ENCODE results near the gene FRS3.

FRS3 gene

DNA sequence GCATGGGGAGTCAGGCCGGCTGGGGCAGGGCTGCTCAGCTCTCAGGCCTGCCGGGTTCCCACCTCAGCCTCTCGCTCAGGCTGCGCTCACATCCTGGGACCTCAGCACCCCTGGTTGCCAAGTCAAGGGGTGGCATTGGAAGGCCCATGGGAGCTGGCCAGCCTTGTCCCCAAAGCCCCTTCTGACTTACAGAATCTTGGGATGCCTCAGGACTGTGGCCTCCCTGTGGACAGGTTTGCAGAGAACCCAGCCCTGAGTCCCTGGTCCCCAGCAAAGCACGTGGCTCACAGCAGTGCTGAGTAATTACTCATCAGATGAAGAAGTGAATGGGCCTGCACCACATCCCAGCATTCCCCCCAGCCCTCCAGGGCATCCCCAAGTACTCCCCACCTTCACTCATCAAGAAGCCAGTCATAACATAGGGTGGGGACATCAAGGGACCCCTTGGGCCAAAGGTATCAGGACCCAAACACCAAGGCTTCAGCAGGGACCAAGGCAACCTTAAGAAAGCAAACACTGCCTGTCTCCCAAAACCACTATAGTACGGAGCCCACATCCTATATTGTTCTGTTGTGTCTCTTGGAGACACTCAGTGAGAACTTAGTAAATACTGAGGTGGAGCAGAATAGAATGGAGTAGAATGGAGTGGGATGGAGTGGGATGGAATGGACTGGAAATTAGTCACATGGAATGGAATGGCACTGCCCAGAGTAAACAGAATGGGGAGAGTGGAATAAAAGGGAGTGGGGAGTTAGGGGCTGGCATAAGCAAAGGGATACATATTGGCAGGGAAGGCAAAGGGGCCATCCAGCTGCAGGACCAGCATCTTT, 36.1 kb downstream of the FRS3 start:
- no peaks in the 10 kb centered on the region for H3K4me1 ChIP-seq (ENCODE audit: control insufficient read depth in 5 of 5, insufficient read depth in 5 of 5, low read length in 5 of 5)

DNA sequence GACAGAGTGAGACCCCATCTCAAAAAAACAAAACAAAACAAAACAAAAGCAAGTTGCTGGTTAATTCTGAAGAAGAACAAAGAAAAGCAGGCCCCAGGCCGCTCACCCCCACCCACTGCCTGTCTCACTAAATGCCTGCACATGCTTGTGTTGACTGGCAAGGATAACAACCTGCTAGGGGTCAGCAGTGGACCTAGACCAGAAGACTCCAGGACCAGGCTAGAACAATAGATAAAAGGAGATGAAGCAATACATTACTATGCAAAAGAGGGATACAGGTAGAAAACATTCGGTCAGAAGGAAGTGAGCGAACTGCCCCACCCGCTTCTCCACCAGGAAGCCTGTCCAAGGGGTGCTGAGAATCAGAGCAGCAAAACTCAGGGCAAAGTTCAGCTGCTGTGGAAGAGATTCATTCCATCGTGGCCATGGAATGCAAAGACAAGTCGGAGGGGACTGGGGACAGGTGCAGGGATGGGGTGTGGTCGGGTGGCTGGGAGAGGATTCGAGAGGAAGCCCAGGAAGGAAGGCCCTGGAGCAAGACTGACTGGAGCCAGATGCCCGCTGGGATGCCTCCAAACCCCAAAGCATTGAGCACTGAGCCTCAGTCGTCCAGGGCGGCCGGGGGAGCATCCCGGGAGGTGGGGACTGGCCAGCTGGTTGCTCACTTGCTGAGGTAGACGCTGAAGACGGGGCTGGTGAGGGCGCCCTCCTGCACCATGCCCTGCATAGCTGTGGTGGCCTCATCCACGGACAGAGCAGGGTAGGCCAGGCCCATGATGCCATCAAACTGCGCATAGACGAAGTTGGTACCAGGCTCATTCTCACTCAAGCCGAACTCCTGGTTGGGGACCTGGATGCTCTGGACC, 37.8 kb downstream of the FRS3 start:
- Histone ChIP-seq H3K4me3 (ENCODE audit: low read depth in 1 of 5, low read length in 5 of 5) (no peak overlapping the region), H3K27ac (ENCODE audit: low read depth, low read length) (no peak overlapping the region), H3K4me1 (ENCODE audit: control insufficient read depth in 5 of 5, insufficient read depth in 5 of 5, low read length in 5 of 5) (no peaks in the 10 kb centered on the region), H3K9ac (ENCODE audit: low read length in 5 of 5) (no peak overlapping the region), H3K9me3 (ENCODE audit: control insufficient read depth in 5 of 5, low read length in 5 of 5) (no peaks in the 10 kb centered on the region), H3K27me3 (ENCODE audit: control insufficient read depth in 5 of 5, insufficient read depth in 4 of 5, low read length in 5 of 5) (peaks cover 0 to 6% (median 0%) of the 10 kb centered on the region in 5 donors), H3K36me3 (ENCODE audit: control insufficient read depth in 5 of 5, insufficient read depth in 5 of 5, low read length in 5 of 5) (no peaks in the 10 kb centered on the region)

More for the DNA sequence above, 36.1 kb downstream of the FRS3 start:
- no peak overlapping the region for H3K27ac ChIP-seq (ENCODE audit: low read depth, low read length)
- H3K27me3 ChIP-seq (ENCODE audit: control insufficient read depth in 5 of 5, insufficient read depth in 4 of 5, low read length in 5 of 5): peaks cover 0 to 6% (median 0%) of the 10 kb centered on the region in 5 donors
- H3K9ac ChIP-seq (ENCODE audit: low read length in 5 of 5): no peak overlapping the region
- no peak overlapping the region for H3K4me3 ChIP-seq (ENCODE audit: low read depth in 1 of 5, low read length in 5 of 5)
- no peaks in the 10 kb centered on the region for H3K36me3 ChIP-seq (ENCODE audit: control insufficient read depth in 5 of 5, insufficient read depth in 5 of 5, low read length in 5 of 5)
- H3K9me3 ChIP-seq (ENCODE audit: control insufficient read depth in 5 of 5, low read length in 5 of 5): no peaks in the 10 kb centered on the region

DNA sequence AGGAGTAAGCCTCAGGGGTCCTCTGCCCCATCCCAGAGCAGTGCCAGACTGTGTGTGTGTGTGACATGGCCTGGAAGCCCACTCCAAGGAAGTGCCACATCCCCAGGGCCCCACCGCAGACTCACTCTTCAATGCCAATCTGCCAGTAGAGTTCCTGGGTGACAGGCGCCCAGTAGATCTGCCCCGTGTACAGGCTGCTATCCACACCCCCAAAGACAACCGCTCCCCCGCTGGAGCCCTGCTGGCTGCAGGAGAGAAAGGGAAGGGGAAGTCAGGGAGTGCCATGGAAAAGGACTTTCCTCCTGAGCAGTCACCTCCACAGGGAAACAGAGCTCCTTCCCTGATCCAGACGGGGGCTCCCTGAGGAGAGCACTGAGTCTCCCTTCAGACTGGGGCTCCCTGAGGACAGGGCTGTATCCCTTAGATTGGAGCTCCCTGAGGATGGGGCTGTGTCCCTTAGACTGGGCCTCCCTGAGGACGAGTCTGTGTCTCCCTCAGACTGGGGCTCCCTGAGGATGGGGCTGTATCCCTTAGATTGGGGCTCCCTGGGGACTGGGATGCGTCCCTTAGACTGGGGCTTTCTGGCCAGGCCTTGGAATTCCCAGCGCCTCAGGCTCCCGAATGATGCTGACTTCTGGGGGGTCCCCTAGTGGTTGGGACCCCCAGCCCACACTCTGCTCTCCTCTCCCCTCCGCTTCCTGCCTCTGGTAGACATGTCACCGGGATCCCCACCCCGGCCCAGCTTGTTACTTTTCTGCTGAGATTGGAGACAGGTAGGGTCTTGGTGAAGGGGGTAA, 39.1 kb downstream of the FRS3 start:
- H3K27ac ChIP-seq (ENCODE audit: low read depth, low read length): no peak overlapping the region
- no peaks in the 10 kb centered on the region for H3K9me3 ChIP-seq (ENCODE audit: control insufficient read depth in 5 of 5, low read length in 5 of 5)
- peaks cover 0 to 5% (median 4%) of the 10 kb centered on the region in 5 donors for H3K4me1 ChIP-seq (ENCODE audit: control insufficient read depth in 5 of 5, insufficient read depth in 5 of 5, low read length in 5 of 5)
- no peak overlapping the region for H3K9ac ChIP-seq (ENCODE audit: low read length in 5 of 5)
- no peaks in the 10 kb centered on the region for H3K36me3 ChIP-seq (ENCODE audit: control insufficient read depth in 5 of 5, insufficient read depth in 5 of 5, low read length in 5 of 5)
- H3K4me3 ChIP-seq (ENCODE audit: low read depth in 1 of 5, low read length in 5 of 5): no peak overlapping the region
- peaks cover 0 to 6% (median 0%) of the 10 kb centered on the region in 5 donors for H3K27me3 ChIP-seq (ENCODE audit: control insufficient read depth in 5 of 5, insufficient read depth in 4 of 5, low read length in 5 of 5)

DNA sequence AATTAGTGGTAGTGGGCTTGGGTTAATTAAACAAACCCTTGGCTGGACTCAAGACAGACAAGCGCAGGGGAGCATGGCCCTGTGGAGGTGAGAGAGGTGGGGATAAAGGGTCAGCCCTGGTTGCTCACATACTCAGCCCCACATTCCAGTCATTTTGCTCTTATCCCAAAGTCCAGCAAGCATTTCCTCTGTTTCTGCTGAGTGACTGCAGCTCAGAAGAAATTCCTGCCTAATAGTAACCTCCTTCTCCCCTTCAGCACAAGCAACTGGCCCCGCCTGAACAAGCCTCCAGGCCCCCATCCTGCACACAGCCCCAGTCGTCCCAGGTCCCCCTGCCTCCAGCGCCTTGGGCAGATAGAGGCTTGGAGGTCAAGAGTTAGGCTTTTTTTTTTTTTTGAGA, 40.7 kb downstream of the FRS3 start:
- H3K36me3 ChIP-seq (ENCODE audit: control insufficient read depth in 5 of 5, insufficient read depth in 5 of 5, low read length in 5 of 5): no peaks in the 10 kb centered on the region
- no peak overlapping the region for H3K27ac ChIP-seq (ENCODE audit: low read depth, low read length)
- peaks cover 0 to 6% (median 0%) of the 10 kb centered on the region in 5 donors for H3K27me3 ChIP-seq (ENCODE audit: control insufficient read depth in 5 of 5, insufficient read depth in 4 of 5, low read length in 5 of 5)
- H3K4me3 ChIP-seq (ENCODE audit: low read depth in 1 of 5, low read length in 5 of 5): no peak overlapping the region
- H3K9ac ChIP-seq (ENCODE audit: low read length in 5 of 5): no peak overlapping the region
- H3K4me1 ChIP-seq (ENCODE audit: control insufficient read depth in 5 of 5, insufficient read depth in 5 of 5, low read length in 5 of 5): peaks cover 0 to 7% (median 4%) of the 10 kb centered on the region in 5 donors
- no peaks in the 10 kb centered on the region for H3K9me3 ChIP-seq (ENCODE audit: control insufficient read depth in 5 of 5, low read length in 5 of 5)

DNA sequence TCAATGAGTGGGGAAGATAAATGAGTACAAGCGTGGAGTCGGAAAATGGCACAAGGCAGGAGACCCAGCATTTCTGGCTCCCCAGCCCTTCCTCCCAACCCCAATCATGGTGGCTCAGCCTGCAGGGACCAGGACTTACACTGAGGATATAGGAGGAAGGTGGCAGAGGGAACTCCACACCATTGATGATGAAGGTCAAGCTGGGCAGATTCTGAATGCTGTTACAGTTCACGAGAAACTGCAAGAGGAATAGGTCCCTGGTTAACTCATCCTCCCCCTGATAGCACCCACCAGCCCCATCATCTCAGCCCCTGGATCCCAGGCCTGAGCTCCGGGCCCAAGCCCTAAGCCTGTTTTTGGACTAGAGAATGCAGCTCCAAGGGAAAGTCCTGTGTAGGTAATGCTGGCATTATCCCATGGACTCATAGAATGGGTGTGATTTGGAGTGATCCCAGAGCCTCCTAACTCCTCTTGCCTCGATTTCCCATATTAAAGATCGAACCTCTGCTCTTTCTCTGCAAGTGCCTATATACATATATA, 42.0 kb downstream of the FRS3 start:
- no peak overlapping the region for H3K4me3 ChIP-seq (ENCODE audit: low read depth in 1 of 5, low read length in 5 of 5)
- H3K9me3 ChIP-seq (ENCODE audit: control insufficient read depth in 5 of 5, low read length in 5 of 5): no peaks in the 10 kb centered on the region
- peaks cover 0 to 20% (median 18%) of the 10 kb centered on the region in 5 donors for H3K4me1 ChIP-seq (ENCODE audit: control insufficient read depth in 5 of 5, insufficient read depth in 5 of 5, low read length in 5 of 5)
- no peak overlapping the region for H3K9ac ChIP-seq (ENCODE audit: low read length in 5 of 5)
- no peaks in the 10 kb centered on the region for H3K36me3 ChIP-seq (ENCODE audit: control insufficient read depth in 5 of 5, insufficient read depth in 5 of 5, low read length in 5 of 5)
- H3K27me3 ChIP-seq (ENCODE audit: control insufficient read depth in 5 of 5, insufficient read depth in 4 of 5, low read length in 5 of 5): peaks cover 0 to 6% (median 0%) of the 10 kb centered on the region in 5 donors
- H3K27ac ChIP-seq (ENCODE audit: low read depth, low read length): no peak overlapping the region

DNA sequence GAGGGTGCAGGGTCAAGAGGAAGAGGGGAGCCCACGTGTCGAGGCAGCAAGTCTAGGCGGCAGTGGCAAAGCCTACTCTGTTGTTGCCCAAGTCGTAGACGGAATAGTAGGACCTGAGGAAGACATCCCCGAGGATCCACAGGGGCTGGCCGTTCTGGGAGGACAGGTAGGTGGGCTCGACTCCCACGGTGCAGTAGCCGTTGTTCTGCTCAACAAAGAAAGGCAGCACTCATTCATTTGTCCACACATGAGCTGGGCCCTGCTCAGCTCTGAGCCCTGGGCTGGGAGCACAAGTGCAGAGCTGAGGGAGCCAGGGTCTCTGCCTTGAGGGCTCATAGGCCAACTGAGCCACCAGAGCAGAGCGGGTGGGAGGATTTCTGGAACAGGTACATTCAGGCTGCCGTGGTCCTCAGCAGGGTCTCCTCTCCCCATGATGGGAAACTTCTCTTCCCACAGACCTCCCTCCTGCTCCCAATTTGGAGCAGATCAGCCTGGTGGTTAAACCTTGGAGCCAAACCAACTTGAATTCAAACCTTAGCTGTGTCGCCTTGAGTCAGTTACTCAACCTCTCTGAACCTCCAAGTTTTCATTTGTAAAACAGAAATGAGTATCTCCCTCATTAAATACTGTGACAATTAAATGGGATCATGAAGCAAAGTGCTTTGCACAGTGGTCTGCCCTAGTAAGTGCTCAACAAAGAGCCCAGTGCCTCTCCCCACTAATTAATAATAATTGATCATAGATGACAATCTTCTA, 42.7 kb downstream of the FRS3 start:
- Histone ChIP-seq H3K9me3 (ENCODE audit: control insufficient read depth in 5 of 5, low read length in 5 of 5) (no peaks in the 10 kb centered on the region), H3K4me1 (ENCODE audit: control insufficient read depth in 5 of 5, insufficient read depth in 5 of 5, low read length in 5 of 5) (peaks cover 0 to 23% (median 22%) of the 10 kb centered on the region in 5 donors), H3K27me3 (ENCODE audit: control insufficient read depth in 5 of 5, insufficient read depth in 4 of 5, low read length in 5 of 5) (peaks cover 0 to 6% (median 0%) of the 10 kb centered on the region in 5 donors), H3K9ac (ENCODE audit: low read length in 5 of 5) (no peak overlapping the region), H3K4me3 (ENCODE audit: low read depth in 1 of 5, low read length in 5 of 5) (no peak overlapping the region), H3K27ac (ENCODE audit: low read depth, low read length) (no peak overlapping the region), H3K36me3 (ENCODE audit: control insufficient read depth in 5 of 5, insufficient read depth in 5 of 5, low read length in 5 of 5) (no peaks in the 10 kb centered on the region)

DNA sequence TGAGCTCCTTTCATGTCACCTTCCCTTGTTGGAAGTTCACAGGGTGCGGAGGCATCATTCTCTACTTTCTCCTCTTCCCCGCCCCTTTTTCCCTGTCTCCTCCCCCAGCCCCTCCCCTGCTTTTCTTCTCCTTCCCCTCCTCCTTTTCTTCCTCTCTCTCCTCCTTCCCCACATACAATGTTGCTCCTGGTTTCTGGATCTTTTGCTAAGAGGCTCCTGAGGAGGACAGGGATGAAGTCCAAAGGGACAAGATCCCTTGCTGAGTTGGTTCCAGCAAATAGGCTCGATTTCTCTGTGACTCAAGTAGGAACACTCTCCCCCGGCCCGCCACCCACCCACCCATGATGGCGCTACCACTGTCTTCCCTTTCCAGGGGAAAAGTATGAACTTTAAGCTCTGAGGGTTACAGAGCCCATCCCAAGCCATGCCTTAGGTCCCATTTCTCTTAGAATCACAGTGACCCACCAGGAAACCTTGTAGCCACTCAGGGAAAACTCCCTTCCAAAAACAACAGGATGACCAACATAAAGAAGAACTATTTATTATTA, 43.4 kb downstream of the FRS3 start:
- Histone ChIP-seq H3K27ac (ENCODE audit: low read depth, low read length) (no peak overlapping the region), H3K4me3 (ENCODE audit: low read depth in 1 of 5, low read length in 5 of 5) (peak overlapping the region in 3 of 5 donors; percentile 7 to 77 (median 48))

DNA sequence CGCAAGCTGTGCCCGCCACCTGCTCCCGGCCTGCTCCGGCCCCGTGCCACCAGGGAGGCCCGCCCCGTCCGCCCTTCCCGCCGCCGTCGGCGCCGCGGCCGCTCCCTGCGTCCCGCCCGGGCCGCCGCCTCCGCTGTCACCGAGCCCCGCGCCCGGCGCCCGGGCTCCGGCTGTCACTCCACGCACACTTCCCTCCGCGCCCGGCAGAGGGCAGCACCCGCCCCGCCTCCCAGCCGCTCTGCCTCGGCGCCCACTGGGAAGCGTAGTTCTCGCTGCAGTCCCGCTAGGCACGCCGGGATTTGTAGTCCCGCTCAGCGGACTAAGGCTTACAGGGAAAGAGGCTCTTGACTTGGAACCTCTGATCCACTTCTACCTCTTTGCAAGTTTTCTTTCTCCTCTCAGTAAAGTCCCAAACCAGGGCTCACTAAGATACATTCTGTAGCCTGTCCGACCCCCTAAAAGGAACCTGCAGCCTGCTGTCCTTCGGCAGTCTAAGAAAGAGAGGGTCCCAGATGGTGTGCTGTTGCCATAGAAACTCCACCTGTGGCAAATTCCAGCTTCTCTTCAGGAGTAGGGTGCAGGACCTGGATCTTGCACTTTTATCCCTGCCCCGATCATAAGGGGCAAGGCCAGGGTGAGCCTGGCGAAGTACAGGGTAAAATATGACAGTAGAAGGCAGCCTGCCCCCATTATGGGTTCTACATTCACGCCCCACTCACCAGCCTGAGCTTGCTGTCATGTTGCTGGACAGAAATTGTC, 44.1 kb downstream of the FRS3 start, which contains the start of gene TFEB:
Gene TFEB (minus strand): TSS at position 182 of the 759 bp plus-strand sequence. CDS start 44,395 bp downstream, outside the sequence.
- Histone ChIP-seq H3K4me3 (ENCODE audit: low read depth in 1 of 5, low read length in 5 of 5) (peak within 1 kb of the TSS; percentile 48 to 80 (median 77)), H3K9me3 (ENCODE audit: control insufficient read depth in 5 of 5, low read length in 5 of 5) (no peaks in the 10 kb centered on the region), H3K27me3 (ENCODE audit: control insufficient read depth in 5 of 5, insufficient read depth in 4 of 5, low read length in 5 of 5) (peaks cover 0 to 4% (median 0%) of the 10 kb centered on the region in 5 donors), H3K4me1 (ENCODE audit: control insufficient read depth in 5 of 5, insufficient read depth in 5 of 5, low read length in 5 of 5) (peaks cover 3 to 35% (median 34%) of the 10 kb centered on the region in 5 donors), H3K36me3 (ENCODE audit: control insufficient read depth in 5 of 5, insufficient read depth in 5 of 5, low read length in 5 of 5) (no peaks in the 10 kb centered on the region), H3K27ac (ENCODE audit: low read depth, low read length) (peak within 1 kb of the TSS; percentile 80), H3K9ac (ENCODE audit: low read length in 5 of 5) (peak within 1 kb of the TSS in 4 of 5 donors; percentile 77 to 92 (median 84))

More for the DNA sequence above, 43.4 kb downstream of the FRS3 start:
- Histone ChIP-seq H3K36me3 (ENCODE audit: control insufficient read depth in 5 of 5, insufficient read depth in 5 of 5, low read length in 5 of 5) (no peaks in the 10 kb centered on the region), H3K9ac (ENCODE audit: low read length in 5 of 5) (no peak overlapping the region), H3K27me3 (ENCODE audit: control insufficient read depth in 5 of 5, insufficient read depth in 4 of 5, low read length in 5 of 5) (peaks cover 0 to 6% (median 0%) of the 10 kb centered on the region in 5 donors), H3K9me3 (ENCODE audit: control insufficient read depth in 5 of 5, low read length in 5 of 5) (no peaks in the 10 kb centered on the region), H3K4me1 (ENCODE audit: control insufficient read depth in 5 of 5, insufficient read depth in 5 of 5, low read length in 5 of 5) (peaks cover 0 to 28% (median 27%) of the 10 kb centered on the region in 5 donors)

Measured in subcutaneous abdominal adipose tissue (tissue), 5 donors.